ENCODE data around the gene DMD.
"Not testable (repeated sequence)": the region's sequence is repeated elsewhere in the genome, so short reads cannot be mapped to it uniquely, and the experiment has no call there.

Gene DMD

DNA sequence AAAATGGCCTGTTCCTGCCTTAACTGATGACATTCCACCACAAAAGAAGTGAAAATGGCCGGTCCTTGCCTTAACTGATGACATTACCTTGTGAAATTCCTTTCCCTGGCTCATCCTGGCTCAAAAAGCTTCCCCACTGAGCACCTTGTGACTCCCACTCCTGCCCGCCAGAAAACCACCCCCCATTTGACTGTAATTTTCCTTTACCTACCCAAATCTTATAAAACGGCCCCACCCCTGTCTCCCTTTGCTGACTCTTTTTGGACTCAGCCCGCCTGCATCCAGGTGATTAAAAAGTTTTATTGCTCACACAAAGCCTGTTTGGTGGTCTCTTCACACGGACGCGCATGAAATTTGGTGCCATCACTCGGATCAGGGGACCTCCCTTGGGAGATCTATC is 1833.5 kb downstream of the DMD start:
- DNase-seq (ENCODE audit: low read depth in 3 of 3, low spot score in 1 of 3), result not testable (repeated sequence)

DNA sequence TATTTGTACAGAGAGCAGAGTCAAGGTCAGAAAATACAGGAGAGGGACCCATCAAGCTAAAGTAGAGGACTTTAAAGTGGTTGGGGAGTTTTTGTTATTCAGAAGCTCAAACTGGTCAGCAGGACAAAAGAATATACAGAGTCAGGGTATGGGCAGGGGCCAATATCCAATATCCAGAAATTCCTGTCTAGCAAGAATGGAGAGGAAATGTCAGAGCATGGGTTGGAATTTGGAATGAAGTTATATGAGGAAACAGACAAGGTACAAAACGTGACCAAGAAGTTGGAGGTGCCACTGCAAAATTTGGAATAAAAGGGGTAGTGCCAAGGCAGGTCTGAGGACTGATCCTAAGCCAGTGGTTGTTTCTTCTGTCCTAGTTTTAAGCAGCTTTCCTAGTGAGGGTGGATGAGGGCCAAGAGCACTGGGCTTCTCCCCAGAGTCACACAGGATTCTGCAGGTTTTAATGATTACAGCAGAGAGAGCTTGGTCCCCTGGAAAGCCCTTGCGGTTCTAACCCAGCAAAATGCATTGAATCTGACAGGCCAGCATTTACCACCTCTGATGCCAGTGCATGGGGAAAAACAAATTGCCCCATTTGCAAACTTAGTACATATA is 1834.8 kb downstream of the DMD start:
- no peak for DNase-seq (ENCODE audit: low read depth in 3 of 3, low spot score in 1 of 3)

DNA sequence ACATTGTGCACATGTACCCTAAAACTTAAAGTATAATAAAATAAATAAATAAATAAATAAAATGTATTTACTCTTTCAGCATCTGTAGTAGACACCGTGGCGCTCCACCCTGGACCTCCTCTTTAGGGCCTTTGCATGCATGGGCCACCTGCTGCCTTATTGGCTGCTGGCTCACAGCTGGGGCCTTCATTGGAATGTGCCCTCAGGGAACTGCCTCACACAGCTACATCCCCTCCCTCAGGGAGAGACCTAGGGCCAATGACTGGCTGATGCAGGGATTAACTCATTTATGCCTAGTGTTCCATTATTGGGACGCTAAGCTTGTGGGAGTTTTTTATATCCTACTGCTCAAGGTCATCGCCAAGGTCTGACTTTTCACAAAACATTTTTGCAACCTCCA is 1836.6 kb downstream of the DMD start:
- no peak for DNase-seq (ENCODE audit: low read depth in 3 of 3, low spot score in 1 of 3)

DNA sequence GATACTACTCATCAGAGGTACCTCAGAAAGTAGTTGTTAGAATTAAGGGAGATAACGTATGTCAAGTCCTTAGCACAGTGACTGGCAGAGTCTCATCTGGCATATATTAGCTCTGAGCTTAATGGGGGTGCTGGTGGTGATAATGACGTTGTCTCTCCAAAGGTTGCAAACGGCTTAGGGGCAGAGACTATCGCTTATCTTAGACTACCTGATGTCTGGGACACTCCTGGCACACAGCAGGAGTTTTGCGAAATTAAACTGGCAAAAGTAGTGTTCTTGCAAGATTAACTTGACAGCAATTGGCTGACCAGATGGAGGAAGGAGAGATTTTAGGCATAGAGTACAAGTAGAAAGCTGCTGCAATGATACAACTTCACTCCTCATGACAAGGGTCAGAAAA is 1839.4 kb downstream of the DMD start:
- no peak for DNase-seq (ENCODE audit: low read depth in 3 of 3, low spot score in 1 of 3)

DNA sequence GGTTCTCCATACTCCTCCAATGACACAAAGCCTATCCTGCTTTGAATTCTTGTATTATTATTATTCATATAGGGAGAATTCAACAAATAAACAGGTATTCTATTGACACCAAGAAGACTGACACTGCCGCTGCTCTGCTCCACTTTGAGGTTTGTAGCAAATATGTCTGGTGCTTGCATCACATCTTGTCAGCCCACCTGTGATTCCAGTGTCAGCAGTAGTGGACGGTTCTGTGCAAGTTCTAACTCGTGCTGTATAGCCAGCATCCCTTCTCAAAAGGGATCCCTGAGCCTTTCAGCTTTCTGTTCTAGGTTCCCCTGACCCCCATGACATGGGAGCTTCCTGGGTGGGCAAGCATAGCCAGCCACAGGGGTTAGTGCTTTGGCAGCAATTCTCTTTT is 1843.5 kb downstream of the DMD start:
- no peak for DNase-seq (ENCODE audit: low read depth in 3 of 3, low spot score in 1 of 3)

DNA sequence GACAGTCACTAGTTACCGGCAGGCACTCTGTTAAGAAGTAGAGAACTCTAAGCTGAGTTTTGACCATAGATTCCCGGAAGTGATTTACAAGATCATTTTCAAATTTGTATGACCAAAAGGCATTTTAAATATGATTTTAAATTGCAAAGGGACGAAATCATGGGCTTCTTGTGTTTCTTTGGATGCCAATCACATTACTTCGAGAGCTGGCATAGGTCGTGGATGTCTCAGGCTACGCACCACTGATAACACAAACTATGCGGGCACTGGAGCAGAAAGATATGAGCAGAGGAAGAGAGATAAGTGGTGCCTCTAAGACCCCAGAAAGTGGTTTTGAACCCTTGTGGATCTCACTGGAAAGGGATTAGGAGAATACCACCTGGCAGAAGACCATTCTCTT is 1845.3 kb downstream of the DMD start:
- no peak for DNase-seq (ENCODE audit: low read depth in 3 of 3, low spot score in 1 of 3)

DNA sequence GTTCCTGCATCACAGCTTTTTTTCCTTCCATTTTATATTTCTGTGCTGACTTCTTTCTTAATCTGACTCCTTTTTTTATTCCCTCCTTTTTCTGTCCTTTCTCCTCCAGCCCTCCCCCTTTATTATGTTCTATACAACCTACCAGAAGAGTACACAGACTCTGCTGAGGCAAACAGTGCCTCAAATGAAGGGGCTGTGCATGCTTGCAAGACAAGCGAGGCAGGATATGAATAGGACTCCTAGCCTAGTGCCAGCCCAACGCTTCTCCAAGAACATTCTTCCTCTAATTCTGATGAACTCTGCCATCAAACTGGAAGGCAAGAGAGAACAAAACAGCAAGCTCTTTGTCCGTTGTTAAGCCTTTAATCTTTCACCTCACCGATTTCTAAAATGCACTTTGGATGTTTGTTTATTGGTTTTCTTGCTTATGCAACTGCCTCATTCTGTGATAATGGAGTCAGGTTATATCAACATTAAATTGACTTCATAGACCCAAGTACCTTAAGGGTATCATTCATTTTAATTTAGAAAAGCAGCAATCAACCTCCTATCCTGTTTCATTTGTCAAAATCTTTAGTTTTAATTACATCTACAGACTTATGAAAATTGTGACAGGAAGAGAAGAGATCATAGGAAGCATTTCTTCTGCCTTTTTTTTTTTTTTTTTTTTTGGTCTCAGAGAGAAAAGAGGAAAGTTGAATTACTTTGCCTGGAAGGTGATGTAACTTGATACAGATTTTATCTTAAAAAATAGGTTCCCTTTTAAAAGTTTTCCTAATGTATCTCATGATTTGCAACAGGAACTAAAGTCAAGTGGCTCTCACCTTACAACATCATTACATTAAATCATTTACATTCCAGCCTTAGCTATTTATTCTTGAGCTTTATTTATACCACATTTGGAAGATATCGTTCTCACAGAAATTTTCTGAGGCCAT is 1854.8 kb downstream of the DMD start:
- DNase-seq (ENCODE audit: low read depth in 3 of 3, low spot score in 1 of 3), result no peak

DNA sequence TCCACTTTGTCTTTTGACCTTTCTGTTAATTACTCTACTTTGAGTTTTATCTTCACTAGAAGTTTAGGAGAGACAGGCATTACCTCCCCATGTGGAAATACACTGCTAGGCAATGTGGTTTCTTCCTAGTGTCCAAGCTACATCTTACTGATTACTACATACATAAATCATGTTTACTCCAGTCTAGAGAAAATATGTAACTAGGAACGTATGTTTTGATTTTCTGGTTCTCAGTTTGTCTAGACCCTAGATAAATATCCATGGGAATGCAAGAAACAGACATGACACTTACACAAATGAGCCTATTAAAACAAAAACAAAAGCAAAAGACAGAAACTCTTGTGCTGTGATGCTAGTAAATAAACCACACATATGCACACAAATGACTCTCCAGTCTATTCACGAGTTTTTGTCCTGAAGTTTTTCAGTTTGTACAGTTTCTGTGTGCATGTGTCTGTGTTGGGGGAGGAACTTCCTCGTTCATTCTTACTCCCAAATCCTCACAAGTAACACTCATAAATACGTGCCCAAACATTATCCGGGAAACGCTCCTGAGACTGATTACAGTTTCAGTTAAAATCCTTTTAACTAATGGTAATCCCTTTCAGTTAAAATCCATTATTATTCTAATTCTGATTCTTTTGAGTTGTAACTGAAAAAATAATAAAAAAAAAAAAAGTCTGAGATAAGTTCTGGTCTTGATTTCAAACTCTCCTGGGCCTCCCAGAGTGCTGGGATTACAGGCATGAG is 1856.0 kb downstream of the DMD start:
- DNase-seq (ENCODE audit: low read depth in 3 of 3, low spot score in 1 of 3), result no peak

DNA sequence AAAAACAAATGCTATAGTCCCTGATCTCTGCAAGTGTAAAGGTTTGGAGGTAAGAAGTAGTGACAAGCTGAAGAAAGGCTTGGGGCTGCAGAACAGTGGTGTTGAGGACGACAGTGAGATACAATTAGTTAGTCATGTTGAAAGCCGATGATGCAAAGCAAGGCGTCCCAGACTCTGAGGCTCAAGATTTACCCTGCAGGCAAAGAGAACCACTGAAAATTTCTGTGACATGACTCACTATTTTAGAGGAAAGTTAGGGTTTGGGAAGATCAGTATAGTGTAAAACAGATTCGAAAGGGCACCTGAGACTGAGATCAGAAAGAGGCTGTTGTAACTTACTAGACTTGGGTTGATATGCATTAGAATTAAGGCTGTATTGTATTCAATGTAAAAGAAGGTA is 1858.3 kb downstream of the DMD start:
- no peak for DNase-seq (ENCODE audit: low read depth in 3 of 3, low spot score in 1 of 3)

DNA sequence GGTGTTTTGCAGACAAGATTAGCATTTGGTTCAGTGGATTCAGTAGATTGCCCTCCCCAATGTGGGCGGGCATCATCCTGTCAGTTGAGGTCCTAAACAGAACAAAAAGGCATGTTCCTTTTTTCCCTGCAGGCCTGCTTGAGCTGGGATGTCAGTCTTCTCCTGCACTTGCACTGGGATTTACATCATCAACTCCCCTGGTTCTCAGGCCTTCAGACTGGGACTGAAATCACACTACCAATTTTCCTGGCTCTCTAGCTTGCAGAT is 1860.6 kb downstream of the DMD start:
- DNase-seq (ENCODE audit: low read depth in 3 of 3, low spot score in 1 of 3), result no peak

DNA sequence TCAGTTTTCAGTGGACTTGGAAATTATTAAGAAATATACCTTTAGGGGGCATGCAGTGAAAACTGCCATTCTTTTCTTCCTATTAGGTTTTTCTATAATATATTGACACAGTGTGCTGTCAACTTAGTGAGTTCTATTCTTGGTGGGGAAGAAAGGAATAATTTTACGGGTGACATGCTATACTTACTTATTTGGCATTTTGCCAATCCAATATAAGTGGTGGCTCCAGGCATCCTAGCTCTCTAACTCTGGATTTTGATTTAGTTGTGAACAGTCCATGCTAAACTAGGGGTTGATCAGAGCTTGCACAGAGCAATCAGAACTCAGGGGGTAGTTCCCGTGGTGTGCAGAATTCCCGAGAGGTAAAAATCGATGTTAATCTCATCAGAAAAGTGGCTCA is 1861.8 kb downstream of the DMD start:
- no peak for DNase-seq (ENCODE audit: low read depth in 3 of 3, low spot score in 1 of 3)

DNA sequence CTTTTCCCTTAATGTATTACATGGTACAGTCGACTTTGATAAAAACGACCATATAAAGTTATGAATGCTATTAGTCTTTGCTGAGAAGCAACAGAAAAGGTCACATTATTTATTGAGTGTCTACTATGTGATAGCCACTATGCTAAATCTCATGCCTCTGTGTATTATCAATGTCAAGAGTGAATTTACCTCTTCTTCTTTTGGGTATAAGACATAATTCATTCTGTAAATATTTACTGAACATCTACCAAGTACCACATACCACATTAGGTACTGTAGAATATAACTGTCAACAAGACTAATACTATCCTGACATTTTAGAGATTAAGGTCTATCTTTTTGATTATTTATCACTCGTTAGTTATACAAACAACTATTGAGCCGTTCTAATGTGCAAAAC is 1870.8 kb downstream of the DMD start:
- DNase-seq (ENCODE audit: low read depth in 3 of 3, low spot score in 1 of 3), result no peak

DNA sequence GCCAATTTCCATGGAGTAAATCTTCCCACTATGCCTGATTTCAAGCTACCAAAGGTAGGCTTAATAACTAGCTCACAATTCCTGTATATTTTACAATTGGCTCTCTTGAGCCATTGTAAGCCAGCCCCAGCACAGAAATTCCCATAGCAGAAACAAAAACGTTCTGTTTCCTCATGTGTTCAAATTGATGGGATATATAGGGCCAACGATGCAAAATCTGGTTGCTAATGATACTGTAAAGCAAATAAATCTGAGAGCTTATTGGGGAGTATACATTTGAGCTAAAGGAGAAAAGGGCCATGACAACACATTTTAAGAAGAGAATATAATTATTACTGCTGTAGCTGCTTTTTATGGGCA is 1872.4 kb downstream of the DMD start:
- DNase-seq (ENCODE audit: low read depth in 3 of 3, low spot score in 1 of 3), result no peak

DNA sequence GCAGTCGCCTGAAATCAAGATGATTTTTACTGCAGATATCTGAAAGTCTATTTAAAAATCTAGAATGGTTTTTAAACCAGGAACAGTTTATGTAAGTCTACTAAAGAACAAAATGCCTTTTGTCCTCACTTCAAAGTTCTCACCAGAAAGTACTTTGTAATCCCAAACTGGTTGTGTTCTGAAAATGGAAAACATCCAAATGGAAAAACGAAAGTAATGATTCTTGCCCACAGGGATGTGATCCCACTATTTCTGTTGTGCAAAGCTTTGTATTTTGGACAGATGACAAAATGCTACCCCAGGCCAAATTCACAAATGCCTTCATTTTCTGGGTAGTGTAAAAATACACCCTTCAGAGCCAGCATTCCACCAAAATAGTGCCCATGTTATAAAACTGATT is 1874.0 kb downstream of the DMD start:
- no peak for DNase-seq (ENCODE audit: low read depth in 3 of 3, low spot score in 1 of 3)

DNA sequence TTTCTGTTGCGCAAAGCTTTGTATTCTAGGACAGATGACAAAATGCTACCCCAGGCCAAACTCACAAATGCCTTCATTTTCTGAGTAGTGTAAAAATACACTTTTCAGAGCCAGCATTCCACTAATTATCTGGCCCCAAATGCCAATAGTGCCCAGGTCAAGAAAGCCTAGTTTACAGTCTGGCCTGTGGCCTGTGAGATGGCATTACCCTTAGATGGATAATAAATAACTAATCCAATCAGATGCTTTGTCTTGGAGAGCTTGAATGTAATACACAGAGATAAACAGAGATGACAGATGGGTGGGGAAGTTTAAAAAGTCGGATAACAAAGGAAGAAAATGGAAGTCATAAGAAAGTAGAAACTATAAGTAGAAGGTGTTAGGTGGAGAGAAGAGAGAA is 1874.9 kb downstream of the DMD start:
- no peak for DNase-seq (ENCODE audit: low read depth in 3 of 3, low spot score in 1 of 3)

DNA sequence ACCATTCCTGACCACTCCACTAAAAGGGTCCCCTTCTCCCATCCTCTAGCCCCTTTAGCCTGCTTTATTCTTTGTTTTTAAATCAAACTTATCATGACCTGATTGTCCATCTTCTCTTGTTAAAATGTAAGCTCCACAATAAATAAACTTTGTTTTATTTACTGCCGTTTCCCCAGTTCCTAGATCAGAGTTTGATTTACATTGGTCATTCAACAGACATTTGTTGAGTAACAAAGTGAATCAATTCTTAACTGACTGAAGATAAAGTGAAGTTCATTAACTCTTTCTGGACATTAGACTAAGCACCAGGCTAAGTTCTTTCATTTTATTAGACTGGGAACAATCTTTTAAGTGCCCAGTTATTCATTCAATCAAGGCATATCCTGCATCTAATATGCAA is 1876.4 kb downstream of the DMD start:
- no peak for DNase-seq (ENCODE audit: low read depth in 3 of 3, low spot score in 1 of 3)

DNA sequence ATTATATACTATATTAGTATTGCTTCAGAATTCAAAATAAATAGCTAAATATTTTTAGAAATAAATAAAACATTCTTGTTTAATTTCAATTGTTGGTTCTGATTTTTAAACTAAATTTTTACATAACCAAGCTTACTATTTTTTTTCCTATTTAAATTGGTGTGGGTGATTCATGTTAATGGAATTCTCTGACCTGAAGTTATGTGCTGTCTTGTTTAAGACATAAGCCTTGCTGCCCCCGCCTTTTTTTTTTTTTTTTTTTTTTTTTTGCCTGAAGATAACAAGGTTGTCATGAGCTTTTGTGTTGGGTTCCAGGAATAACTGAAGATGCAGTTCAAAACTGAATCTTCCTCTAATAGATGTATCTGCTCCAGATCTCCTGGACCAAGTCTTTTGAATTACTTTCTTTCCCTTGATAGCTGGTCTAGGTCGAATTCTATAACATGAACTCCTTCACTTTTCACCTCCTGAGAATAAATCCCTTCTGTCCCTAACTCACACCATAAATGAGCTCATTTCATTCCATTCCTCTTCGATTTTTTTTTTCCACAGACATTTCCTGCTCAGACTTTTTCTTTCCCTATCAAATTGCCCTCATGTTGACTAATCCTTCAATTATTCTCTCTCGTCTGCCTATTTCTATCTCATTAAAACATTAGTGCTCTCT is 1878.1 kb downstream of the DMD start:
- DNase-seq (ENCODE audit: low read depth in 3 of 3, low spot score in 1 of 3), result no peak

DNA sequence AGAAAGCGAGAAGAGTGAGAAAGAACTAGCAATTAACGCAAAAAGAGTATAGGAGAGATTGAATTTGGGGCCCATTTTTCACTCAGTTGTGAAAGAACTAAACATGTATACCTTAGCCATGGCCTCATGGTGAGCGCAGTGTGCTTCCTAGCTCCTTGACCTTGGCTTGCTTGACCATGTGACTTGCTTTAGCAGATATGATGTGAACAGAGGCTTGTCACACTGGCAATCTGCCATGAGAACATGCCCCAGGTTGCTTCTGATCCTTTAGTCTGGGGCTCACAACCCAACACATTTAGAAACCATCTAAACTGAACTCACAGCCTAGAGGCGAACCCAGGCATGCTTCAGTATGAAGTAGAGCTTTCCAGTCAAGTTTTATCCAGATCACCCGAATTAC is 1879.4 kb downstream of the DMD start:
- DNase-seq (ENCODE audit: low read depth in 3 of 3, low spot score in 1 of 3), result no peak

DNA sequence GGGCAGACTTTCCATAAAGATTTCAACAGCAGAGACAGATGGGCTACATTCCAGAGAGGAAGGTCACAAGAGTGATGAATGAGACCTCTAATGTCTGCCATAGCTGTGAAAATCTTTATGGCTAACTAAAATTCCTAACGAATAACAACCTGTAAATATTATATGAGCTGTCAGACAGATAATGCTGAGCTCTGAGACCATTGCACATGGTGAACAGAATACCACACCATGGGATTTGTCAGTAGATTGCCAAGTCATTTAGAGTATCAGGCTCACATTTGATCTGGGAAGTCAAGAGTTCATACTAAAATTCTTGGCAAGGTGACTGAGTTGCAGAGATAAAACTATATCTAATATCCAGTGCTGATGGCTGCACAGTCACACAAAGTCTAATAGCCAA is 1880.3 kb downstream of the DMD start:
- DNase-seq (ENCODE audit: low read depth in 3 of 3, low spot score in 1 of 3), result no peak

DNA sequence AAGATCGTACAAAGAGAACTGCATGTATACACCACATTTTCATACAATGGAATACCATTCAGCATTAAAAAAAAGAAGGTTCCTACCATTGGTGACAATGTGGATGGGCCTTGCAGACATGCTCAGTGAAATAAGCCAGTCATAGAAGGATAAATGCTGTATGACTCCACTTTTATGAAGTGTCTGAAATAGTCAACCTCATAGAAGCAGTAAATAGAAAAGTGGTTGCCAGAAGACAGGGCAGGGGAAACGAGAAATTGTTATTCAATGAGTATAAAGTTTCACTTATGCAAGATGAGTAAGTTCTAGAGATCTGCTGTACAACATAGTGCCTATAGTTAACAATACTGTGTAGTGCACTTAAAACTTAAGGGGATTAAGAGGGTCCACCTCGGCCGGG is 1882.1 kb downstream of the DMD start:
- DNase-seq (ENCODE audit: low read depth in 3 of 3, low spot score in 1 of 3), result no peak

DNA sequence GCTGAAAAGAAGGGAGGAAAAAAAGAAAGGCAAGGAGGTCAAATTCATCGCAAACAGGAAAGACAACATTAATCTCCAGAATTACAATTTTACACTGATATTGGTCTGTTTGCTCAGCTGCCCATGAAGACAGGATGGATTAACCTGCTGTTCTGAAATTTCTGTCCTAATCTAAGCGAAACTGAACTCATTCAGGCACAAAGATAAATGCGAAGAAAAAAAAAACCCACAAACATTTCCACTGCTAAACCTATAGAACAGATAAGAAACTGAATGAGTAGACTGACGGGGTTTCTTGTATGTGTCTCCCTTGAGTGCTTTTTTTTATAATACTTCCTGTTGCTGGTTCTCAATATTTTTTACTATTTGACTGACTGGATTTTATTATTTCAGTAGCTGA is 1887.7 kb downstream of the DMD start:
- no peak for DNase-seq (ENCODE audit: low read depth in 3 of 3, low spot score in 1 of 3)

DNA sequence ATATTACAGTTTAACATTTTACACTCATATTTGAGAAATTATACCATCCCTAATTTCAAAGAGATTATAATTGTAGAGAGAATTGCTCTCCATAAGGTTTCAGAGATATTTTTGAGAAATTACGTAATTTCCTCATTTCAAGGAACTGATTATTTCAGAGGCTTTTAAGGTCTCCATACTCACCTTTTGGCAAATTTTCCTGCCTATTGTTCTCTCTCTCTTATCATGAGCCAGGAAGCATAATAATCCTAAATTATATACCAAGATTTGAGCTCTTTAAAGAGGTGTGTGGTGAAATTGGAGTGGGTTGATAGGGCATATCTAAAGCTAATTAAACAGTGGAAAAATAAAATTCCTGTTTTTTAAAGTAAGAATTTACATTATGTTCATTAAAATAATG is 1890.6 kb downstream of the DMD start:
- no peak for DNase-seq (ENCODE audit: low read depth in 3 of 3, low spot score in 1 of 3)

Data from stimulated activated CD4-positive, alpha-beta T cell treated with anti-CD3 and anti-CD28 coated beads, TNF-alpha, amount 100 ng/mL, for 1 hour (primary cell).